Measurements from ENCODE around the gene ARL6IP4.

DNA sequence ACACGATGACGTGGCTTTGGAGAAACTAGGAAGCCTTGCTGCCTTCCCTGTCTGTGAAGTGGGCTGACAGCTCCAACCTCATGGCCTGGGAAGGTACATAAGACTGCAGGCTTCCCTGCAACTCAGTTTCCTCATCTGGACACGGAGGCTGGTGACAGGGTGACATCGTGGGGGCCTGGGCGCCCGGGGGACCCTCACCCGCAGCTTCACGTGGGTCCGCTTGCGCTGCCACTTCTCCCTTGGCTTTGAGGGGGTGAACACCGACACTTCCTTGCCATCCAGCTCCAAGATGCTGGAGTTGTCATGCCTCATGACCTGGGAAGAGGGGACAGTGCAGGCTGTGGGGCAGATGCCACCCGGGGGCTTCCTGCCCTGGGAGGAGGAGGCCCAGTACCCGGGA lies 7.6 kb downstream of the ARL6IP4 start:
- TF ChIP-seq HDGF (IDR thresholded peaks at IDR 0.05; ENCODE audit: borderline replicate concordance) (no peak), SP1 (IDR thresholded peaks at IDR 0.05) (no peak), FOXM1 (IDR thresholded peaks at IDR 0.05; ENCODE audit: borderline replicate concordance) (no peak), BHLHE40 (IDR thresholded peaks at IDR 0.05; ENCODE audit: borderline replicate concordance) (no peak), FOXA1 (IDR thresholded peaks at IDR 0.05) (no peak), SUZ12 (IDR thresholded peaks at IDR 0.05) (no peak), ZNF384 (IDR thresholded peaks at IDR 0.05) (no peak), ELF4 (IDR thresholded peaks at IDR 0.05) (no peak), FOXK2 (IDR thresholded peaks at IDR 0.05) (no peak), TARDBP (IDR thresholded peaks at IDR 0.05) (no peak), CTBP1 (IDR thresholded peaks at IDR 0.05; ENCODE audit: borderline replicate concordance) (no peak), NFRKB (IDR thresholded peaks at IDR 0.05) (no peak)
